NT2/D1 (cell line): Measurements from ENCODE around the gene GFRA4.

Experiments used
- DNase-seq: peaks from one replicate; pipeline ENCODE4 v3.0.0-alpha.2; 2011; ENCODE audit warnings: low read depth, low spot score
- H3K27me3 ChIP-seq: 2 replicates; pipeline ENCODE4 v1.6.0; 2011; ENCODE audit warnings: mild to moderate bottlenecking; ENCODE audit not compliant: insufficient read length, insufficient read depth
- H3K36me3 ChIP-seq: 2 replicates; pipeline ENCODE4 v1.6.1; 2011; ENCODE audit warnings: mild to moderate bottlenecking, low read length, mixed read lengths; ENCODE audit not compliant: insufficient read depth, insufficient read length
- H3K4me1 ChIP-seq: 2 replicates; pipeline ENCODE4 v1.5.1; 2011; ENCODE audit not compliant: insufficient read depth, insufficient read length
- H3K4me3 ChIP-seq: 2 replicates; pipeline ENCODE4 v1.5.1; 2011; ENCODE audit warnings: low read depth; ENCODE audit not compliant: insufficient read length
- H3K9ac ChIP-seq: 2 replicates; pipeline ENCODE4 v1.6.0; 2011; ENCODE audit warnings: low read depth; ENCODE audit not compliant: insufficient read length
- H3K9me3 ChIP-seq: 2 replicates; pipeline ENCODE4 v1.5.1; 2011; ENCODE audit warnings: mild to moderate bottlenecking, low read length; ENCODE audit not compliant: insufficient read depth
- SUZ12 ChIP-seq: IDR thresholded peaks from 2 replicates; pipeline ENCODE4 v1.6.1; 2011; ENCODE audit not compliant: insufficient read length, insufficient read depth; ENCODE audit errors: extremely low read depth
- YY1 ChIP-seq: IDR thresholded peaks from 2 replicates; pipeline ENCODE4 v1.6.1; 2011; ENCODE audit not compliant: insufficient read length, insufficient read depth
- ZNF274 ChIP-seq: IDR thresholded peaks from 2 replicates; pipeline ENCODE4 v1.6.1; 2011; ENCODE audit warnings: mild to moderate bottlenecking, low read depth, low read length

The GFRA4 gene, protein sequence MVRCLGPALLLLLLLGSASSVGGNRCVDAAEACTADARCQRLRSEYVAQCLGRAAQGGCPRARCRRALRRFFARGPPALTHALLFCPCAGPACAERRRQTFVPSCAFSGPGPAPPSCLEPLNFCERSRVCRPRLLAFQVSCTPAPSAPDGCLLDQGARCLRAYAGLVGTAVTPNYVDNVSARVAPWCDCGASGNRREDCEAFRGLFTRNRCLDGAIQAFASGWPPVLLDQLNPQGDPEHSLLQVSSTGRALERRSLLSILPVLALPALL

DNA sequence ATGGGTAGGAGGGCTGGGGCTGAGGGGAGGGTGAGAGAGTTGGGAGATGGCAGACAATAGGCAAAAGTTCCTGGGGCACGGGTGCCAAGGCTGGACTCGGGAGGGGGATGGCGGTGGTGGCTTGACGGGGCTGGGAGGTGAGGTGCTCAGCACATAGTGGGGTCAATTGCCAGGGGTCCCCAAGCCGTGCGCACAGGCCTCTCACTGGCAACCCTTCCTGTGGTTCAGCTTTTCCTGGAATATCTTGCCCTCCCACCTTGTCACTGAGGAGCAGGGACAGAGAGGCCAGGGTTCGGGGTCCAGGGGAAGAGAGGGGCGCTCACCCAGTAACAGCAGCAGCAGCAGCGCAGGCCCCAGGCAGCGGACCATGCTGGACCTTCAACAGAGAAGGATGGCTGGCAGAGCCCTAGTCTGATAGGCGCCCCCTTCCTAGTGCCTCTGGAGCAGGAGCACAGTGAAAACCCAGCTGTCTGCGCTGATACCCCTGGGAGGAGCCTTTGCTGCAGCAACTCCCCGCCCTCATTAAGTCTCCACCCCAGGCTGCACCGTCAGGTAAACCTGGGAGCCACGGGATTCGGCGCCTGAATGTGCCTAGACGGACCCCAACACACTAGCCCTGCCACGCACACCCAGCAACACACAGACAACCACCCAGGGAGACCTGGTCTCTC is at the start of gene GFRA4:
TSS of gene GFRA4 (minus strand) at position 369 of the 671 bp plus-strand sequence. CDS start at position 369, 0 bp downstream.
- DNase-seq = no peak

DNA sequence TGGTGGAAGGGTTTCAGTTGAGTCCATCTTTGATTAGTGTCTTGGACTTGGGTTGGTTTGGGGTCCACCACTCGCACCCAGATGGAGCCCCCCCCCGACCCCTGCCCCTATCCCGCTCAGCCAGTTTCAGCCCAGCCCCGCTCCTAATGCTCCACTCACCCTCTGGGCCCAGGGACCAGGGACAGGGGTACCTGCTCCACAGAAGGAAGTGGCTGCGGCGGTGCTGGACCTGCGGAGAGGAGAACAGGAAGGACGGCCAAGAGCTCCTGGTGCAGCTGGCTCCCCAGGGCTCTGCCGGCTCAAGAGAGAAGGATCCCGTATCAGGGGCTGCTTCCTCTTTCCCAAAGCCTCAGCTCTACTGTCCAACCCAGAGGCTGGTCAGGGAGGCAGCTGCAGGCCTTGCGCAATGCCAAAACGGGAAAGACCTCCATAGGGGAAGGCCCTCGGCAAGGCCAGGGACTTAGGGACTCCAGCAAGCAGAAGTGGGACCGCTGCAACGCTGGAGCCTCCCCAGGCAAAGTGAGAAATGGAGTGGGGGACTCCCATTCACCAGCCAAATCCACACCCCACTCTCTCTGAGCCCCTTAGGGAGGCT is 49.2 kb upstream of the GFRA4 start, which contains the start of gene SIGLEC1:
TSS of gene SIGLEC1 (minus strand) at position 322 of the 595 bp plus-strand sequence. CDS start 5,472 bp downstream, outside the sequence.
- no peak for DNase-seq

More for the DNA sequence above, at the start of gene GFRA4:
- TF ChIP-seq SUZ12 (no peak), ZNF274 (no peak), YY1 (no peak)
- peaks cover 16% of the 10 kb centered on the region; the same call in 1 of the 2 replicates for H3K9me3 ChIP-seq
- no peak within 1 kb of the TSS for H3K4me3 ChIP-seq
- no peak within 1 kb of the TSS for H3K9ac ChIP-seq
- peaks cover 8% of the 10 kb centered on the region for H3K4me1 ChIP-seq
- H3K27me3 ChIP-seq = no peaks in the 10 kb centered on the region
- no peaks in the 10 kb centered on the region for H3K36me3 ChIP-seq

DNA sequence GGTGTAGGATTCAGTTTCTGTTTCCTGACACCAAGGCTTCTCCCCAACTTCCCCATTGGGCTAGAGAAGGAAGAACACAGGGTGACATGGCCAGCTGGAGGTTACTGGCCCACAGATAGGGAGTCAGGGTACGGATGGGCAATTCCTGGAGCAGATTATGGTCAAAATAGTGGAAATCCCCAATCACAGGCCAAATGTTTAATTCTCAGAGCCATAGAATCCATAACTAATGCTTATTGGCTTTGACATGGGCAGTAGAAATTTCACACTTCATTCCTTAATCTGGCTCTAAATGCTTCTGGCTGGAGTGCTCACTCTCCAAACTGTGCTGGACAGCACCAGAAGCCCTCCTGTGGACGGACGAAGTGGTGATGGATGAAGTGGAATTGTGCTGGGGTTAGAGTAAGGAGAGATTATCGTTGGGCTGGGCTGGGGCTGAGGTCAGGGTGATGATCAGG is 48.3 kb upstream of the GFRA4 start:
- no peak overlapping the region for H3K9ac ChIP-seq
- H3K36me3 ChIP-seq = no peaks in the 10 kb centered on the region
- TF ChIP-seq SUZ12 (no peak), YY1 (no peak), ZNF274 (no peak)
- DNase-seq = no peak
- no peak overlapping the region for H3K4me3 ChIP-seq
- H3K4me1 ChIP-seq = peaks cover 2% of the 10 kb centered on the region
- no peaks in the 10 kb centered on the region for H3K27me3 ChIP-seq
- H3K9me3 ChIP-seq = no peaks in the 10 kb centered on the region

More for the DNA sequence above, 49.2 kb upstream of the GFRA4 start, which contains the start of gene SIGLEC1:
- no peaks in the 10 kb centered on the region for H3K27me3 ChIP-seq
- H3K4me1 ChIP-seq = peaks cover 2% of the 10 kb centered on the region
- no peak for TF ChIP-seq SUZ12
- no peak for TF ChIP-seq YY1
- no peak for TF ChIP-seq ZNF274
- no peaks in the 10 kb centered on the region for H3K36me3 ChIP-seq
- no peaks in the 10 kb centered on the region for H3K9me3 ChIP-seq
- H3K9ac ChIP-seq = no peak within 1 kb of the TSS
- no peak within 1 kb of the TSS for H3K4me3 ChIP-seq

DNA sequence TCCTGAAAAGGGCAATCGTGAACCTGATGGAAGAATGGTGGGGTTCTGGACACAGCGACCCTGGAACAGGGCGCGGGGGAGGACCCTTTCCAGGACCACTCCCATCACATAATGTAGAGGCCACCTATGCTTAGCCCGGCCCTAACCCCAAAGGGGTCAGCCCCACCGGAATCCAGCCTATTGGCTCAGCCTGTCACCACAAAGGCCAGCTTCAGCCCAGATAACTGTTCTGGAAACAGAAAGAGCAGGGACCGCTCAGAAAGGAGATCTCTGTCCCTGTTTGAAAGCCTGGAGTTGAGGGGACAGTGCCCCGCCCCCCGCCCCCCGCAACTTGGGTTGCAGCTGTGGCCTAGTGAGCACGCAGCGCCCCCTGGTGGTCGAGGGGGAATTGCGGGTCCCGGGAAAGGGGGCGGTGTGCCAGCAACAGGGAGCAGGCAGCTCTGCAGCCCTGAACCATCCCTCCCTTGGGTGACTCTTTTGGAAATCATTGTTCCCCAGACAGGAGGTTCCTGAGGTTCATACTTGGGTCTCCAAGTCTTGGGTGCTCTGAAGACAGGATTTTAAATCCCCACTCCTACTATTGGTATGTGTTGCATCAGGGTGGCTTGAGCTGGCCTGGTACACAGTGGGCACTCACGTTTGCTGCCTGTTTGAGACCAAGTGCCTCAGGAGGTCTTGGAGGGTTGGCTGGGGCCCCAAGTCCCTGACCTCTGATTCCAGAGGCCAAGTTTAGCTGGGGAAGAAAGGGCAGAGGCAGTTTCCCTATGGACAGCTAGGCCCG is 47.7 kb upstream of the GFRA4 start:
- Histone ChIP-seq H3K9ac (no peak overlapping the region), H3K9me3 (no peaks in the 10 kb centered on the region), H3K36me3 (no peaks in the 10 kb centered on the region), H3K4me3 (no peak overlapping the region), H3K4me1 (peaks cover 2% of the 10 kb centered on the region), H3K27me3 (no peaks in the 10 kb centered on the region)
- peak; percentile 44 for DNase-seq
- TF ChIP-seq ZNF274 = no peak
- TF ChIP-seq YY1 = no peak
- TF ChIP-seq SUZ12 = no peak

DNA sequence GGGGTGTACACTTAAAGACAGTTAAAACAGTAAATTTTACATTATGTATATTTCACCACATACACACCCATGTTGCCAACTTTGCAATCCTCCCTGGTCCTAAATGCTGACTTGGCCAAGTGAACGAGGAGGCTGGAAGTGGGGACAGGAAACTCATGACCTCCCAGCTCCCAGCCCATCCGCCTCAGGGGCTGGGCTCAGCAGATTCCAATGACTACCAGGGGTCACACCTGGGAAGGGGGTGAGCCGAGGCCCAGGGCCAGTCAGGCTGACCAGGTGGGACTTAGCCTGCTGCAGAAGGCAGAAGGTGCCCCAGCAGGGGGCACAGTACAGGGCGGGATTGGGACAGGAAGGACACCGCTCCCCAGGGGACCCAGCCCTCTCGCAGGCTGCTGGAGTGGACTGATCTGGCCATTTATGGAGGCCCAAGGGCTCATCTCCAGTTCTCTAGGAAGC is 46.8 kb upstream of the GFRA4 start:
- peaks cover 2% of the 10 kb centered on the region for H3K4me1 ChIP-seq
- no peaks in the 10 kb centered on the region for H3K36me3 ChIP-seq
- no peak for DNase-seq
- H3K4me3 ChIP-seq = no peak overlapping the region
- no peak overlapping the region for H3K9ac ChIP-seq
- H3K9me3 ChIP-seq = no peaks in the 10 kb centered on the region
- H3K27me3 ChIP-seq = no peaks in the 10 kb centered on the region
- no peak for TF ChIP-seq YY1
- TF ChIP-seq SUZ12 = no peak
- no peak for TF ChIP-seq ZNF274

DNA sequence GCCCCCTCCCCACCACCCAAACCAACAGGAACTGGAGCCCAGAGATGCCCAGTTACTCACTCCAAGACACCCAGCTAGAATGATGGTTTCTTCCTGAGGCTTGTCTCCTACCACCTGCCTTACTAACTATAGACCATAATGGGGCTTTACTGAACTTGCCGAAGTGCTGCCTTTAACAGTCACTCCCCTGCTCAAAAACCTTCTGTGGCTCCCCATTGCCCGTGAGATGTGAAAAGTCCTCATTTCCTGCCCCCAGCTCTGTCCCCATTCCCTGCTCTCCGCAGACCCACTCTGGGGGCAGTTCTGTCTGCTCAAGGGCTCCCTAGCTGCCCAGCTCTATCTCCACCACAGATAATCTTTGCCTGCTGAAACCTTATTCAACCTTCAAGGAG is 44.3 kb upstream of the GFRA4 start:
- no peak for TF ChIP-seq SUZ12
- Histone ChIP-seq H3K4me1 (peaks cover 2% of the 10 kb centered on the region), H3K27me3 (no peaks in the 10 kb centered on the region), H3K9me3 (no peaks in the 10 kb centered on the region), H3K4me3 (no peak overlapping the region), H3K9ac (no peak overlapping the region), H3K36me3 (no peaks in the 10 kb centered on the region)
- DNase-seq = no peak
